ENCODE data around the gene RBM20.
A peak's percentile ranks its signal among the peaks of the same experiment; 100 is the strongest.
"Not testable (repeated sequence)": the region's sequence is repeated elsewhere in the genome, so short reads cannot be mapped to it uniquely, and the experiment has no call there.

RBM20 gene

GRCh38 chr10:110764793-110765512 is 120.8 kb downstream of the RBM20 start:
- DNase-seq (ENCODE audit: low read depth): no peak

GRCh38 chr10:110765513-110766319 is 121.6 kb downstream of the RBM20 start:
- peak; percentile 44 for DNase-seq (ENCODE audit: low read depth)

- not testable (repeated sequence) for DNase-seq (ENCODE audit: low read depth)
Observed at GRCh38 chr10:110767601-110768000, 123.5 kb downstream of the RBM20 start.

- DNase-seq (ENCODE audit: low read depth): no peak
Observed at GRCh38 chr10:110770243-110770642, 126.1 kb downstream of the RBM20 start.

- DNase-seq (ENCODE audit: low read depth): no peak
Observed at GRCh38 chr10:110771486-110771885, 127.3 kb downstream of the RBM20 start.

GRCh38 chr10:110771991-110772390 is 127.9 kb downstream of the RBM20 start:
- no peak for DNase-seq (ENCODE audit: low read depth)

- DNase-seq (ENCODE audit: low read depth): no peak
Observed at GRCh38 chr10:110772454-110773025, 128.4 kb downstream of the RBM20 start.

- DNase-seq (ENCODE audit: low read depth): no peak
Observed at GRCh38 chr10:110773693-110774068, 129.5 kb downstream of the RBM20 start.

- DNase-seq (ENCODE audit: low read depth): peak; percentile 26
Observed at GRCh38 chr10:110774069-110775019, 130.2 kb downstream of the RBM20 start.

GRCh38 chr10:110775020-110775375 is 130.9 kb downstream of the RBM20 start:
- no peak for DNase-seq (ENCODE audit: low read depth)

- DNase-seq (ENCODE audit: low read depth): no peak
Observed at GRCh38 chr10:110775406-110775805, 131.3 kb downstream of the RBM20 start.

GRCh38 chr10:110777017-110777416 is 132.9 kb downstream of the RBM20 start:
- DNase-seq (ENCODE audit: low read depth): no peak

- DNase-seq (ENCODE audit: low read depth): no peak
Observed at GRCh38 chr10:110777661-110778060, 133.5 kb downstream of the RBM20 start.

GRCh38 chr10:110778211-110778610 is 134.1 kb downstream of the RBM20 start:
- DNase-seq (ENCODE audit: low read depth): no peak

GRCh38 chr10:110779489-110779888 is 135.4 kb downstream of the RBM20 start:
- no peak for DNase-seq (ENCODE audit: low read depth)

- DNase-seq (ENCODE audit: low read depth): no peak
Observed at GRCh38 chr10:110780704-110781103, 136.6 kb downstream of the RBM20 start.

- no peak for DNase-seq (ENCODE audit: low read depth)
Observed at GRCh38 chr10:110781139-110781538, 137.0 kb downstream of the RBM20 start.

- DNase-seq (ENCODE audit: low read depth): no peak
Observed at GRCh38 chr10:110782616-110783015, 138.5 kb downstream of the RBM20 start.

- DNase-seq (ENCODE audit: low read depth): no peak
Observed at GRCh38 chr10:110783509-110784107, 139.5 kb downstream of the RBM20 start.

- DNase-seq (ENCODE audit: low read depth): no peak
Observed at GRCh38 chr10:110784198-110784597, 140.1 kb downstream of the RBM20 start.

GRCh38 chr10:110786172-110786571 is 142.0 kb downstream of the RBM20 start:
- no peak for DNase-seq (ENCODE audit: low read depth)

Measured in fibroblast of the conjunctiva (primary cell).